Measurements from ENCODE around the gene WNT7B.

The WNT7B gene

DNA sequence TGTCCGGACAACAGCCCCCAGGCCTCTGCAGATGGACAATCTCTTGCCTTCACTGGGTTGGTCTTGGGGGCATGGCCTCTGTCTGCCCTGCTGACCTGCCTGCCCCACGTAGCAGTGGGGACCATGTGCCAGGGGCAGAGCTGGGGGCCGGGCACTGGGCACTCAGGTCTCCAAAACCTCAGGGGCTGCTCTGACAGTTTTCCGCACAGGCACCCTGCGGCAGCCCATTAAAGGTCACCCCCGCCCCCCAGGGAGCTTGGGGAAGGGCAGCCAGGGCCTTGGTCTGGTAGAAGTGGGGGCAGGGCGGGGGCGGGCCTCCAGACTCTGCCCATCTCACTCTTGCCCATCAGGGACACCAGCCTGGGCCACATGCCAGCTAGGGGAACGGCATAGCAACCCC is 49.9 kb downstream of the WNT7B start:
- DNase-seq (ENCODE audit: low spot score), result no peak

DNA sequence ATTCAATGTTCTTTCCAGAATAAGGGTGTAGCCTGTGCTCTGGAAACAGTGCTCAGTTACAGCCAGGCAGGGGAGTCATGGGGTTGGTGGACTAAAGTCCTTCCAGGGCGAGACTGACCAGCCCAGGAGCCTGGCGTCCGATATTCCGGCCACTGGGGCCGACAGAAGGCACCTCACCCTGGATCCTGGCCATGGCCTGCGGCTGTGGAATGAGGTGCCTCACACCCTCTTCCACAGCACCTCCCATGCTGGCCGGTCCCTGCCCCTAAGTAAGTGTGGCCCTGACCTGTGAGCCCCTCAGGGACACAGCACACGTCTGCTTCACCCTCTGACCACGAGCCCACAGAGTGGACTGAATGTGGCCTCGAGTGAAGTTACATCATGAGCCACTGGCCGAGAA is 50.5 kb downstream of the WNT7B start:
- DNase-seq (ENCODE audit: low spot score), result no peak

DNA sequence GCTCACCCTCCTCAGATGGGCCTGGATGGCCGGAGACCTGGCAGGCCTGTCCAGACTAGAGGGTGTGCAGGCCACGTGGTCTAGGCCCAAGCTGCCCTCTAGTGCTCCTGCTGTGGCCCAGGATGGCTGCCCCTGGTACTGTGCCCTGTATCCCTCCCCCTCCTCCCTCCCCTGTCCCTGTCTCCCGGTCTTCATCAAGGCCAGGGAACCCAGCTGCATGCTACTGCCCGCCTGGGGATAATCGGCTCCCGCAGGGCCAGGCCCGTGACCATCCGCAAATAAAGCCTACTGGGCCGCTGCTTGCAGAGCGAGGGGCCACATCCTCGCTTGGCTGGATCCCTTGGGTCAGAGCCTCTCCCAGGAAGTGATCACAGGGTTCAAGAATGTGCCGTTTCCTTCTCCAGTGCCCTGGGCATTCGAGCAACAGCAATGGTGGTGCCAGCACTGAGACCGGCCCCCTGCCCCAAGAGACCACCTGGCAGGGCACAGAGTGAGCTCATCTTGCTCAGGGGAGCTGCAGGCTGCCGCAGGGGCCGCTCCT is 51.1 kb downstream of the WNT7B start:
- DNase-seq (ENCODE audit: low spot score), result no peak

DNA sequence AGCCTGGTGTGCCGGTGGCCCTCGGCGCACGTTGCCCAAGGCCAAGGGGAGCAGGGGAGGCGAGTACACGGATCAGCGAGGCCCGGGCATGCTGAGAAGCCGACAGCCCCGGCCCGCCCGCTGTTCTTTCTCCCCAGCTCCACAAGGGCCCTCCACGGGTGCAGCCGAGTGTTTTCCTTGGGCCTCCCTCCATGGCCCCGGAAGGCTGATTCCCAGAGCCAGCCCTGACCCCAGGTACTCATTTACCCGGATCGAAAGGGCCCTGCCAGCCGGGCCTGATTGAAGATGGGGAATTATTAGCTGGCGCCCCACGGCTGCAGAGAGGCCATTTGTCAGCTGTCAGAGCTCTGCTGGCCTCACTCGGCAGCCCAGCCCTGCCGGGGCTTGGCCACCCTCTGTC is 53.1 kb downstream of the WNT7B start:
- DNase-seq (ENCODE audit: low spot score), result no peak

DNA sequence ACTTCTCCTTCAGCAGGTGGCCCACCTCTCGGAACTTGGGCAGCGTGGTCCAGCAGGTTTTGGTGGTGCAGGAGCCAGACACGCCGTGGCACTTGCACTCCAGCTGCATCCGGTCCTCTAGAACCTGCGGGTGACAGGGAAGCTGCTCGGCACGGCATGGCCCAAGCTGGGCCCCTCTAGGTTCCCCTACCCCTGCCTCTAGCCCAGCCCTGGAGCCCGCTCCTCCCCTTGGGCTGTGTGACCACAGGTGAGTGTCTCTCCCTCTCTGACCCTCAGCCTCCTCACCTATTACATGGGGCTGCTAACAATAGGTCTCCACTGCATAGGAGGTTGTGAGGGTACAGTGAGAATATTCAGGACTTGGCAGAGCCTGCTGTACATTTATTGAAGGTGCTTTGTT is 53.8 kb downstream of the WNT7B start:
- DNase-seq (ENCODE audit: low spot score), result no peak

DNA sequence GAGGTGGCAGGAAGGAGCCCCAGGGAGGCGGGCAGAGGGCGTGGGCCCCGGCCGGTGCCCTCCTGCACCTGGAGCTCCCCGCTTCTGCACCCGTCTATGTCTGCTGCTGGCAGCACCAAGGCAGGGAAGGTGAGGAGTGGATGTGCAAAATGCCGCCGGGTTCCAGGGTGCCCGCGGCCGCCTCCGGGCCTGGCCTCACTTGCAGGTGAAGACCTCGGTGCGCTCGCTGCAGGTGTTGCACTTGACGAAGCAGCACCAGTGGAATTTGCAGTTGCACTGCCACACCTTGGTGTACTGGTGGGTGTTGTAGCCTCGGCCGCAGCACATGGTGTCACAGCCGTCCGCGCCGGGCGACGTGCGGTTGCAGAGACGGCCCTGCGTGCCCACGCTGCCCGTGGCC is 54.3 kb downstream of the WNT7B start:
- no peak for DNase-seq (ENCODE audit: low spot score)

DNA sequence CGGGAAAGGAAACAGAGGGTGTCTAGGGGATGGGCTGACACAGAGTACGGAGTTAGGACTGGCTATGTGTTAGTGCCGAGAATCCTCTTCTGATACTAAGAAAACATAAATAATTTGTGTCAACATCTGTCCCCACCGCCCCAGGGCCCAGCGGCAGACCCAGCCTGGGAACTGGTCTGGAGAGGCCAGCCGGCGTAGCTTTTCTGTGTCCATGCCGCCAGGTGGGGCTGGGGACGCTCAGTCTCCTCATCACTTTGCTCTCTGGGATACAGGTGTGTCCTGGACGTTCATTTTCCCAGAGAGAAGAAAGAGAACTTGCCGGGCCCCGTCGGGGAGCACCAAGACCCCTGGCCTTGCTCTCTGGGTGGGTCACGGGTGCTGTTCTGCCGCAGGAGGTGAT is 54.7 kb downstream of the WNT7B start:
- DNase-seq (ENCODE audit: low spot score), result no peak

DNA sequence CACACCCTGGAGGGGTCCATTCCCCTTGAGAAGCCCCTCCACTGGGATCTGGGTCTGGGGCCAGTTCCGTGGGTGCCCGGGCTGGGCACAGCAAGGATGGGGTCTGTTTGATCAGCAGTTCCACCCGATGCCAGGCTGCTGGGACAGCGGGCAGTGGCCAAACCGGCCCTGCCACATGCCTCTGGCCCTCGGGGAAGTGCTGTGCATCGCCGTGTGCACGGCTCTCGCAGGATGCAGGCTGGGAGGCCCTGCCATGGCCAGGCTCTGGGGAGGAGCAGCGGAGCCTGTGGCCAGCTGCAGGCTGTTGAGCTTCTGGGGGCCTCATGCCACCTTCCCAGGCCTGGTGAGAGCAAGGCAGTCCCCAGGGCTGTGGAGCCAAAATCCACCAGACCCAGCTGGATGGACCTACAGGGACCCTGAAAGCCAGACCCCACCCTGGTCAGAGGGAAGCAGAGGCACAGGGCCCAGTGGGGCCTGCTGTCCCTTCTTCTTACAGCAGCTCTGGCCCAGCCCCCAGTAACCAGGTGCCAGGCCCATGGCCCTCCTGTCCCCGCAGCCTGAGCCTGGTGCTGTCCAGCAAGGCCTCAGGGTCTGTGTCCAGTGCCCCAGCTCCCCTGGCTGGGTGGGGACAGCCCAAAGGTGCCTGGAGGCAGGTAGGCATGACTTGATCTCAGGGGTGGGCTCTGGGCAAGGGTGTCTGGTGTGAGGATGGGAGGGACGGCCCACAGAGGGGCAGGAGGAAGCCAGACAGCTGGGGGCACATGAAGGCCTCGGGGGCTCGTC is 57.3 kb downstream of the WNT7B start:
- no peak for DNase-seq (ENCODE audit: low spot score)

DNA sequence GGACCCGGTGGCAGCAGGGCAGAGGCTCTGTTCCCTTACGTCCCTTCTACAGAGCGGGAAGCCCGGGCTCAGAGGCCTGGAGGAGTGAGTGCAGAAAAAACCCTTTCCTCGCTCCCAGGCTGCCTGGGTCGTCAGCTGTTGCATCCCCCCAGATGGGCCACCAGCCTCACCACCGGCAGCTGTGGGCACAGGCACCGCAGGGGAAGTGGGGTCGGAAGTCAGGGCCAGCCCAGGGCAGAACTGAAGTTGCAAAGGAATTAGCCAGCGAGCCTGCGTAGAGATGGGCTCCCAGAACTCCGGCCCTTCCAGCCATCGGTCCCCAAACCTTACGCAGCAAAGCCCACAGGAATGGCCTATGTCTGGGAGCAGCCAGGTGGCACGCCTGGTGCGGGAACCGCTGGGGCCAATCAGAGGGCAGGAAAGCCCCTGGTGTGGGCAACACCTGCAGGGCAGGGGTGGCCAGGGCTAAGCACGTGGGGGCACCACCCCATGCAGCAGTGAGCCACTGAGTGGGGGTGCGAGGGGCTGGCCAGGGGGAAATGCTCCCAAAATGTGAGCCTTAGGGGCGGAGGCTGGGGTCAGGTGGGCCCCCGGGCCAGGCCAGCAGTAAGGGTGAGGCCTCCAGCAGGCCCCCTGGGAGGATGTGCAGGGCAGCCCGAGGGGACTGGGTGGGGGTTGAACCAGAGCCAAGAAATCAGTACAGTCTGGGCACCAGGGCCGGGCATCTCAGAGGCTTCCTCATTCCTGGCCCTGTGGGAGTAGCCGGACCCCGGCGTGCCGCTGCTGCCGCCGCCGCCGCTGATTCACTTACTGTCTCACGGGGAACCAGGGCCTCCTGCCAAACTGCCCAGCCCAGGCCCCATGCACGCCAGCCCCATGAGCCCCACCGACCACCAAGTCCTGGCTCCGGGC is 58.2 kb downstream of the WNT7B start:
- DNase-seq (ENCODE audit: low spot score), result no peak

DNA sequence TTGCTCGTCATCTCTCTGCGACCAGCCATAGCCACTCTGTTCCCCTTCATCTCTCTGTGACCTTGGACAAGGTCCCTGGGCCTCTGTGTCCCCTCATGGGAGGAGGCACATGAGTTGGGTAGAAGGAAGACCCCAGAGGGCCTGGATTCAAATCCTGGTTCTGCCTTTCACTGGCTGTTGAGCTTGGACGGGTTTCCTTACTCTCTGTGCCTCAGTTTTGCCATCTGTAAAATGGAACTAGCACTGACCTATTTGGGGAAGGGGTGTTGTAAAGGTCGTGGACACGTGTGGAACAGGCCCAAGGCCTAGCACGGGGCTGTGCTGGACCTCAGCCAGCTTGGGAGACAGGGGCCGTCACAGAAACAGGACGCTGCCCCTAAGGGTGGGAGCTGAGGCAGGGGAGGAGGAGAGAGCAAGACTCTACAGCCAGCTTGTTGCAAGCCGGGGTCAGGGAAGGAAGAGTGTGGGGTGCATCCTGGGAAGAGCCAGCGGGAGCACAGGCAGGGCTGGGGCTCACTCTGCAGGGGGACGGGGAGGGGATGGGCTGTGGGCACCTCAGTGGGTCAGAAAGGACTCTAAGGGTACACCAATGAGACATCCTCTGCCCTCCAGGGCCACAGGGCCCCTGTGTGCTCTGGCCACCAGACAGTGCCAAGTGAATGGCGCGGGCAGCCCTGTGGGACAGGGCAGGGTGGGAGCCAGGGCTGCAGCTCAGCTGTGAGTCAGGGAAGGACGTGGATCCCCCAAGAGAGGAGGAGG is 59.1 kb downstream of the WNT7B start:
- DNase-seq (ENCODE audit: low spot score), result no peak

DNA sequence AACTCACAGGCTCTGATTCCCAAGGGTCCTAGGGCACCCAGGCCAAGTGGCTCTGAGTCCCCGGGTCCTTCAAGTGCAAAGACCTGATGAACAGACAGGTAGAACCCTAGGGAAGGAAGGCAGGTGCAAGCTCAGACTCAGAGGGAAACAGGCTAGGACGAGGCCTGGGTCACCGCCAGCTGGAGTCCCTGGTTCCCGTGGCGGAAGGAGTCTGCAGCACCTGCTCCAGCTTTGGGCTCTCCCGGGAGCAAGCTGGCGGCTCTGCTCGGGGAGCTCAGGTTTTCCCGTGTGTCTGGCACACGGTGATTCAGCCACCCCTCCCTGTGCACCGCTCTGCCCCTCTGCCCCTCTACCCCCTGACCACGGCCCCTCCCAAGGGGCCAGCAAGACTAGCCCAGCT is 59.8 kb downstream of the WNT7B start:
- no peak for DNase-seq (ENCODE audit: low spot score)

DNA sequence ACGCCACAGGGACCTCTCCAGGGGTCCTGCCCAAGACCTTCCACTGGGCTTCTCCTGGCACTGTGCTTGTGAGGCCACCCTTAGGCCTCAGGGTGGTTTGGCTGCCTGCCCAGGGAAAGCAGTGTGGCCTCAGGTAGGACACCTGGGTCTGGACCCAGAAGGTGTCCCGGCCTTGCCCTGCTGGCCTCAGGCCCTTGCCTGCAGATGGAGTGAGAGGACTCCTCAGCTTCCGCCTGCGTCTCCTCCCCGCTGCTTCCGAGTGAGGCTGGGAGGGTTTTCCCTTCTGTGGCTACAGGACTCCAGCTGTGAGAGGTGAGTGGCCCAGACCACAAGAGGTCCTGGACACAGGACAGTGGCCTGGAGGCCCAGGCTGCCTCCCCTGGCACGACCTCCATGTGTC is 60.4 kb downstream of the WNT7B start:
- DNase-seq (ENCODE audit: low spot score), result no peak

DNA sequence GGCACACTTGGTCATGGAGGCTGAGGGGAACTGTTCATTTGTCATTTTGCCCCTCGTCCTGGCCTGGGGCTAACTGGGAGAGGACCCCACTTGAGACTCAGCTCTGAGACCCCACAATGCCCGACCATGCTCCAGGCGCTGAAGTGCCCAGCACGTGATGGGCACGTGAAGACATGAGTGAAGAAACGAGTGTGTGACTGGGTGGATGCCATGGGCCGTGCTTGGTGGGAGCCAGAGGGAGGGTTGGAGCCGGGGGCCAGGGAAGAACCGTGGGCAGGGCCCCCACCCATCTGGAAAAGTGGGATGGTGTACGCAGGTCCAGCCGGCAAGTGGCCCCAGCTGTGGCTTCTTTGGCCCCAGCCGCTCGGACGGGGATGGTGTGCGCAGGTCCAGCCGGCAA is 61.1 kb downstream of the WNT7B start:
- no peak for DNase-seq (ENCODE audit: low spot score)

DNA sequence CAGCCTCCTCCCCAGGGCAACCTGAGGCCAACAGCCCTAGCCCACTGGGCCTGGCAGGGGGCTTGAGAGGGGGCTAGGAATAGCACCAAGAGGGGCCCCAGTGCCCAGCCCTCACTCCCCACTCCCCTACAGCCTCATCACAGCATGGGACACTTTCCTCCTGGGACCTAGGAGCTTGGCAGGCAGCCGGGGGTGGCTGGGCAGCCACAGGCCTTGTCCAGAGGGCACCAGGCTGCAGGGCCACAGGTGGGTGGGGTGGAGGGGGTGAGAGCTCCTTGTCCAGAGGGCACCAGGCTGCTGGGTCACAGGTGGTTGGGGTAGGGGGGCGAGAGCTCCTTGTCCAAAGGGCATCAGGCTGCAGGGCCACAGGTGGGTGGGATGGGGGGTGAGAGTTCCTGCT is 61.8 kb downstream of the WNT7B start:
- DNase-seq (ENCODE audit: low spot score), result no peak

DNA sequence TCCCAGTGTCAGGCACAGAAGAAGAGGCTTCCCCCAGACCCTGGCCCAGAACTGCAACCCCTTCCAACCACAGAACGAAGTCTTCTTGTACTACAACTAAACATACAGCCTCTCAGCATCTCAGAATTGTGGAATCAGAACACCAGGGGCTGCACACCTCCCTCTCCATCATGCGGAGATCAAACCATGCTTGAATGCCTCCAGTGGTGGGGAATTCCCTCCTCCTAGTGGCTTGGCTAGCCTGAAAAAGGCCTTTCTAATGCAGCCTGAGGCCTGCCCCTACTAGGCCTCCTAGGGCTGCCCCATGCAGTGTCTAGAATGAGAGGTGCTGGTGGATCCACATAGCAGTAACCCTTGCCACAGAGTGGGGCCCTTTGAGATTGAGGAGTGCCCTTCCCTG is 62.7 kb downstream of the WNT7B start:
- DNase-seq (ENCODE audit: low spot score), result no peak

DNA sequence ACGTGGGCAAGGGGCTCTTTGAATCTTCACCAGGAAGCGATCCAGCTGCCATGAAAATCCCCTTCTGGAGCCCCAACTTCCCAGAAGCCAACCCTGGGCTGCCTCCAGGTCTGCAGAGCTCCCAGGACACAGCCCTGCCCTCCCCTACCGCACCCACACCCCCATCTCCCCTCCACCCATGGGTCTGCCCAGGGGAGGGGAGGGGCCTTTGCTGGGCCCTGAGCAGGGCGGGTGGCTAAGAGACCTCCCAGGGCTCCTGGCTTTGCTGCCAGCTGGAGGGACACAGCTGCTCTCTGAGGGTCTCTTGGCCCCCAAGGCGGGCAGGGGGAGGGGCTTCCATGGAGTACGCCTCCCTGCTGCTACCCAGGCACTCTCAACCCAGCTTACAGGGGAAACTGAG is 64.1 kb downstream of the WNT7B start:
- no peak for DNase-seq (ENCODE audit: low spot score)

DNA sequence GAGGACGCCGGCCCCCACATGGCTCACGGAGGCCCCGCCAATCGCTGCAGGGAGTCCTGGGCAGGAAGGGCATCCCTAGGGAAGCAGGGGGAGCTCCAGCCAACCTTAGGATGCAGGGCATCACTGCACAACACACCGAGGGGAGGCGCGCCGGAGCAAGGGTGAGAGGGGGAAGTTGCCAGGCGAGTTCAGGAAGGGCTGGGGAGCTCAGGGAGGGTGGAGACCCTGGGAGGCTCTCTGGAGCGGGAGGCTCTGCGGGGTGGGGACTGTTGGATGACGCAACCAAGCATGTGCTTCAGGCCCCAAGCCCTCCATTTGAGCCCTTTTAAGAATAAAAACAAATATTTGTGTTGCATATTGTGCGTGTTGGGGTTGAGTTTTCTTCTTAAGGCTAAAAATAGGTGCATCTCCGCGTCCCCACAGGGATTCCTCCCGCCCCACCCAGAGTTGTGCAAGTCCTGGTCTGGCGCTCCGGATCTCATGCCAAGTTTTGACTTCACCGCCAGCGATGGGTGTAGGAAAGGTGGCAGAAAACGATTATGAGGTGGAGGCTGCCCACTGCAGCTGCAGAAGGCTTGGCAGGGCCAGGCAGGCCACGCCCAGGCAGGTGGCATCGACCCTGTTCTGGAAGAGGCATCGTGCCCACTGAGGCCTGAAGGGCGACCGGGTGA is 65.2 kb downstream of the WNT7B start:
- no peak for DNase-seq (ENCODE audit: low spot score)

DNA sequence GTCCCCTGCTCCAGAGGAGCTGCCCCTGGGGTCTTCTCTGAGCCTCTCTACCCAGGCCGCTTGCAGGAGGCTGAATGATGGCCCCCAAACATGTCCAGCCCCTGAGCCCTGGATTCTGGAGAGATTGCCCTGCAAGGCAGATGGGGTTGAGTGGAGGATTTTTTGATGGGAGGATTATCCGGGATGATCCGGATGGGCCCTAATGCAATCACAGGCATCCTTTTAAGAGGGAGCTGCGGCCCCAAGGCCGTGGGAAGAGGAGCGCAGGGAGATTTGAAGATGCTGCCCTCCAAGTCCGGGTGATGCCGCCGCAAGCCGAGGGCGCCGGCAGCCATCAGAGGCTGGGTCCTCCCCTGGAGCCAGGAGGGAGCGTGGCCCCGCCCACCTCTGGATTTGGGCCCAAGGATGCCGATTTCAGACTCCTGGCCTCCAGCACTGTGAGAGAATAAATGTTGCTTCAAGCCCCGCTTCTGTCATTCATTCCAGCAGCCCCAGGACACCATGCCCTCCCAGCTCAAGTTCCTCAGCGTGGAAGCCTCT is 66.0 kb downstream of the WNT7B start:
- no peak for DNase-seq (ENCODE audit: low spot score)

DNA sequence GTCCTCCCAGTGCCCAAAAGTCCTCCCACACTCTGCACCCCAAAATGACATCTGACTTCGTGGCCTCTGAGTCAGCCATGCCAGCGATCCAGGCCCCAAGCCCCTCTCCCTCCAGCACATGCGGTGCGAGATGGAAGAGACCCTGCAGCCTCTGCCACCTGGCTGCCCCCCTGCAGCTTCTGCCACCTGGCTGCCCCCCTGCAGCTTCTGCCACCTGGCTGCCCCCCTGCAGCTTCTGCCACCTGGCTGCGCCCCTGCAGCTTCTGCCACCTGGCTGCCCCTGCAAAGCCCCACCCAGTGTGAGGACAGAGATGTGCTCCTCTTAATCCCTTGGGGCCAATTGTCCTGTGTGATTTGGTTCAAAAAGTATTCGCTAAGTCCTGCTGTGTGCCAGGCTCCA is 68.0 kb downstream of the WNT7B start:
- no peak for DNase-seq (ENCODE audit: low spot score)

DNA sequence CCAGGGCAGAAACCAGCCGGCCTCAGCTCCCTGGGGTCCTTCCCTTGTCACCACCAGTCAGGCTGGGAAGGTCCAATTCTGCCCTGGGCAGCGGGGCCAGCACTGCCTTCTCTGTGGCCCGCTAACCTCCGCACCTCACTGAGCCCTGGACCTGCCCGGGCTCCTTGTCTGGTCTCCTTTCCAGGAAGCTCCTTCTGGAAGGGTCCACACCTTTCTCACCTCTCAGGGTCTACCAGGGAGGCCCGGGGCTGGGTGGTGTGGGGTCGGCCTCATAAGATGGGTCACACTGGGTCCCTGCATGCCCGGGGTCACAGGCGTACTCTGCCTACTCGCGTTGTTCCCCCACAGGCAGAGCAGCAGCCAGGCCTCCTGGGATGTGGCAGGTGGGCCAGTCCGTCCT is 69.0 kb downstream of the WNT7B start:
- no peak for DNase-seq (ENCODE audit: low spot score)

DNA sequence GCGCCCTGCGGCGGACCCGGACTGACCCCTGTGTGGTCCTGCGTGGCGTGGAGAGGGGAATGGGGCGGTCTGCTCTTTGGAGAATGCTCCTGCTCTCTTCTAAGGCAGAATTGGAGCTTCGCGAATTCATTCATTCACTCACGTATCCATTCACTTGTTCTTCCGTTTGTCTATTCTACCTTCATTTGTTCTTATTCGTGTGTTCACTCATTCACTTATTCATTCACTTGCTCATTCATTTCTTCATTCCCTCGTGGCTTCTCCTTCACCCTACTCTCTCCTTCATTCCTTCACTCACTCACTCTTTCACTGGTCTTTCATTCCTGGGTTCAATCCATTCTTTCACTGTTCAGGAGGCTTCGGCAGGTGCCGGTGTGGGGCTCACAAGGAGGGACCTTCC is 69.6 kb downstream of the WNT7B start:
- DNase-seq (ENCODE audit: low spot score), result no peak

DNA sequence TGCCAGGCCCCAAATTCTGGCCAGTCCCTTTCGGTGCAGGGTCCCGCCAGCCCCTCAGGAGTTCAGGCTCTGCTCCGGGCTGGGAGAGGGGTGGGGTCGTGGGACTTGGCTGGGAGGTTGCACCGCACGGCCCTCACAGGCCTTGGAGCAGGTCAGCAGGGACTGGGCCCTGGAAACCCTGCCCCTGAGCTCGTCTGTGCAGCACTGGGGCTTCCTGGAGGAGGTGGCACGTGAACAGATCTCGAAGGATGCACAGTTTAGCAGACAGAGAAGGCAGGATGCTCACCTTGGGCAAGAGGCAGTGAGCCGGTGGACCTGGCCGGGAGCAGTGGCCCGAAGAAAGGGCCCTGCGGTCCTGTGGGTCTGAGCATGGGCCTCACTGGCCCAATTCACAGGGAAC is 70.0 kb downstream of the WNT7B start:
- no peak for DNase-seq (ENCODE audit: low spot score)
